CD14-positive monocyte (primary cell): Measurements from ENCODE around the gene SAMD3. TPM values are rescaled to one million over a fixed set of nuclear protein-coding genes. Genes with fewer than 3 reads are reported as not detected.

ENCODE experiments used
- DNase-seq, 3 donors: peaks; one replicate each; pipeline ENCODE4 v3.0.0-alpha.2; 2011 to 2022
- H2AFZ ChIP-seq: 2 replicates; pipeline ENCODE4 v1.6.0; 2012; ENCODE audit warnings: mild to moderate bottlenecking, low read depth, low read length, inconsistent platforms; ENCODE audit not compliant: insufficient read depth, poor library complexity, severe bottlenecking
- H3K27ac ChIP-seq, 2 donors: 1 replicate in 1 of 2; 2 replicates in 1 of 2; pipeline ENCODE4 v1.5.1; 2012 to 2013; ENCODE audit warnings: low read length in 2 of 2, control low read depth in 1 of 2, inconsistent platforms in 1 of 2, low read depth in 1 of 2, mild to moderate bottlenecking in 1 of 2
- H3K27me3 ChIP-seq, 2 donors: one replicate each; pipeline versions ENCODE4 v1.6.0 to v1.6.1; 2011 to 2013; ENCODE audit warnings: low read length in 2 of 2; ENCODE audit not compliant: control insufficient read depth in 2 of 2, insufficient read depth in 2 of 2
- H3K36me3 ChIP-seq, 2 donors: replicated peaks in 1 of 2; 1 replicate in 1 of 2; 2 replicates in 1 of 2; pipeline versions ENCODE4 v1.5.1 to v1.6.1; 2012 to 2013; ENCODE audit warnings: low read length in 2 of 2, control low read depth in 1 of 2, inconsistent platforms in 1 of 2, mild to moderate bottlenecking in 1 of 2; ENCODE audit not compliant: insufficient read depth in 2 of 2, control insufficient read depth in 1 of 2
- H3K4me1 ChIP-seq, 2 donors: 1 replicate in 1 of 2; 2 replicates in 1 of 2; pipeline versions ENCODE4 v1.5.1 to v1.6.1; 2012 to 2013; ENCODE audit warnings: low read length in 2 of 2, control low read depth in 1 of 2, inconsistent platforms in 1 of 2, mild to moderate bottlenecking in 1 of 2, moderate library complexity in 1 of 2; ENCODE audit not compliant: insufficient read depth in 2 of 2, control insufficient read depth in 1 of 2
- H3K4me2 ChIP-seq: replicated peaks from 2 replicates; pipeline ENCODE3; 2012; ENCODE audit warnings: low read length, moderate library complexity, mild to moderate bottlenecking; ENCODE audit not compliant: poor library complexity, severe bottlenecking; ENCODE audit errors: extremely low read depth
- H3K4me3 ChIP-seq, 3 experiments: fragments of 200-600 bp in 1 of 3; sonication (generic) in 1 of 3; replicated peaks in 1 of 3; 1 replicate in 2 of 3; 2 replicates in 1 of 3; pipeline ENCODE4 v1.5.1; 2011 to 2013; ENCODE audit warnings: low read length in 3 of 3, mild to moderate bottlenecking in 3 of 3, control low read depth in 2 of 3, low read depth in 2 of 3, inconsistent platforms in 1 of 3, moderate library complexity in 1 of 3
- H3K79me2 ChIP-seq: 2 replicates; pipeline ENCODE4 v1.6.0; 2012; ENCODE audit warnings: mild to moderate bottlenecking, control low read depth, inconsistent platforms, low read length, moderate library complexity; ENCODE audit not compliant: insufficient read depth
- H3K9ac ChIP-seq: 2 replicates; pipeline ENCODE4 v1.6.0; 2017; ENCODE audit warnings: low read length, mild to moderate bottlenecking; ENCODE audit not compliant: insufficient read depth, poor library complexity, severe bottlenecking
- H3K9me3 ChIP-seq, 2 donors: replicated peaks in 1 of 2; 1 replicate in 1 of 2; 2 replicates in 1 of 2; pipeline versions ENCODE4 v1.5.1 to v1.6.1; 2012 to 2013; ENCODE audit warnings: low read length in 2 of 2, control low read depth in 1 of 2; ENCODE audit not compliant: control insufficient read depth in 1 of 2, insufficient read depth in 1 of 2
- H4K20me1 ChIP-seq: 2 replicates; pipeline ENCODE4 v1.6.0; 2012; ENCODE audit warnings: mild to moderate bottlenecking, low read length, control low read depth, moderate library complexity; ENCODE audit not compliant: insufficient read depth
- H3K27ac Mint-ChIP-seq, 7 donors: one replicate each; pipeline ENCODE4 v1.8.0; 2020; ENCODE audit warnings: mild to moderate bottlenecking in 7 of 7, mixed read lengths in 7 of 7, moderate library complexity in 6 of 7, inconsistent platforms in 2 of 7
- H3K27me3 Mint-ChIP-seq, 3 donors: one replicate each; pipeline ENCODE4 v1.8.0; 2021 to 2022; ENCODE audit warnings: low read depth in 3 of 3, mild to moderate bottlenecking in 3 of 3, mixed read lengths in 3 of 3, moderate library complexity in 3 of 3, inconsistent platforms in 1 of 3
- H3K36me3 Mint-ChIP-seq, 2 donors: one replicate each; pipeline ENCODE4 v1.8.0; 2020; ENCODE audit warnings: mixed read lengths in 2 of 2, inconsistent platforms in 1 of 2, mild to moderate bottlenecking in 1 of 2
- H3K4me1 Mint-ChIP-seq: one replicate; pipeline ENCODE4 v1.8.0; 2020; ENCODE audit warnings: mild to moderate bottlenecking, mixed read lengths
- H3K4me3 Mint-ChIP-seq, 2 donors: one replicate each; pipeline ENCODE4 v1.8.0; 2020; ENCODE audit warnings: mild to moderate bottlenecking in 2 of 2, mixed read lengths in 2 of 2, moderate library complexity in 1 of 2
- H3K9me3 Mint-ChIP-seq, 7 donors: one replicate each; pipeline ENCODE4 v1.8.0; 2020 to 2022; ENCODE audit warnings: mixed read lengths in 7 of 7, mild to moderate bottlenecking in 6 of 7, moderate library complexity in 6 of 7, inconsistent platforms in 2 of 7
- WGBS: methylation state at CpG from one replicate; pipeline ENCODE4 v1.1.5; 2013; ENCODE audit warnings: missing lambda C conversion rate; ENCODE audit not compliant: insufficient coverage; 5-methylcytosine and 5-hydroxymethylcytosine counted together
- intact Hi-C, 2 donors: fragments of 100-400 bp; cut with micrococcal nuclease; formaldehyde crosslinking; loops; one replicate each; pipeline versions ENCODE4 v1.15.0 to v1.15.1; 2023
- polyA plus RNA-seq, 3 donors: library from polyadenylated mRNA; depleted of rRNA in 1 of 3; unstranded in 2 of 3; stranded (reverse) in 1 of 3; fragments of 300-500 nt in 2 of 3; fragments of >200 nt in 1 of 3; fragmentation: Illumina TruSeq in 2 of 3; gene quantifications; 1 replicate in 2 of 3; 2 replicates in 1 of 3; pipeline ENCODE4 v1.2.3, GENCODE V29; 2012 to 2021
- TF ChIP-seq, protein P1 (sequence below): fragments of 200-600 bp; IDR thresholded peaks from one replicate; pipeline ENCODE4 v1.8.0; 2022; ENCODE audit warnings: antibody characterized with exemption, mild to moderate bottlenecking

SAMD3 gene
- polyA plus RNA-seq, 3 donors, result 0.33 to 0.49 TPM; not detected in 1

DNA sequence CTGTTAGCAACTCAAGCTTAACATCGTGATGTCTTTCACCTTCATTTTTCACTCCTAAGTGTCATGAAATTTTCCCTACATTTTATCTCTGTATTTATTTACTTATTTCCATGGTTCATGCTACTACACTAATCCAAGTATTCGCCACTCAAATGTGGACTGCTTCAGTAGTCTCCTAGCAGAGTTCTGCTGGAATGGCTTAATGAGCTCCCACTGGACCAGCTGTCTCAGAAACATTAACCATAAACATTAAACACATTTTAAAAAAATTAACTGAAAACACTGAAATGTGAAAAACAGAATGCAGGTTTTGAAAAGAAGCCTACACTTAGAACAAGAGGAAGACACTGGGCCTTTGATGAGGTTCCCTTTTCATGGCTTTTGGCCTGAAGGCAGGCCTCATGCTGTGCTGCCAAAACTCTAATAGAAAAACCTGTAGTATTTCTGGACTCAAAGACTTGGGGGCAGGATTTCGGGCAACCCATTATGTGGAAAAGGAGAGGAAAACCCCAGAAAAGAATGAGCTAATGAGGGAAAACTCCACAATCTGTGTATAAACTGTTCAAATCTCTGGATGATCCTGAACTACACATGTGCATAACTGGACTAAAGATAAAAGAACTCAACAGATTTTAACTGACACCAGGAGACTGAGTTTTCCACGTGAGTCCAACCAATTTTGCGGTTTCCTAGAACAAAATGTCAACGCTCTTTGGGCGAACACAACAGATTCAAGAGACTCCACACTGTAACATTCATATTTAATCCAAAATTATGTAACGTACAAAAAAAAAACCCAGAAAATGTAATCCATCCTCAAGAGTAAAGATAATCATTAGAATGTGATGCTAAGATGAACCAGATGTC lies 33.0 kb downstream of the SAMD3 start:
- no peaks in the 10 kb centered on the region for H3K79me2 ChIP-seq
- H3K4me2 ChIP-seq, result no peak overlapping the region
- intact Hi-C loops, result no loop called here
- no peak overlapping the region for H3K4me3 ChIP-seq
- H3K27ac ChIP-seq, result no peak overlapping the region
- H3K9ac ChIP-seq, result no peak overlapping the region
- Mint-ChIP-seq H3K27ac (no peak overlapping the region), H3K4me1 (peaks cover 25% of the 10 kb centered on the region), H3K36me3 (peaks cover 3 to 6% of the 10 kb centered on the region in 2 donors), H3K27me3 (no peaks in the 10 kb centered on the region), H3K9me3 (peaks cover 2 to 14% (median 7%) of the 10 kb centered on the region in 7 donors), H3K4me3 (no peak overlapping the region)
- TF ChIP-seq, protein P1, sequence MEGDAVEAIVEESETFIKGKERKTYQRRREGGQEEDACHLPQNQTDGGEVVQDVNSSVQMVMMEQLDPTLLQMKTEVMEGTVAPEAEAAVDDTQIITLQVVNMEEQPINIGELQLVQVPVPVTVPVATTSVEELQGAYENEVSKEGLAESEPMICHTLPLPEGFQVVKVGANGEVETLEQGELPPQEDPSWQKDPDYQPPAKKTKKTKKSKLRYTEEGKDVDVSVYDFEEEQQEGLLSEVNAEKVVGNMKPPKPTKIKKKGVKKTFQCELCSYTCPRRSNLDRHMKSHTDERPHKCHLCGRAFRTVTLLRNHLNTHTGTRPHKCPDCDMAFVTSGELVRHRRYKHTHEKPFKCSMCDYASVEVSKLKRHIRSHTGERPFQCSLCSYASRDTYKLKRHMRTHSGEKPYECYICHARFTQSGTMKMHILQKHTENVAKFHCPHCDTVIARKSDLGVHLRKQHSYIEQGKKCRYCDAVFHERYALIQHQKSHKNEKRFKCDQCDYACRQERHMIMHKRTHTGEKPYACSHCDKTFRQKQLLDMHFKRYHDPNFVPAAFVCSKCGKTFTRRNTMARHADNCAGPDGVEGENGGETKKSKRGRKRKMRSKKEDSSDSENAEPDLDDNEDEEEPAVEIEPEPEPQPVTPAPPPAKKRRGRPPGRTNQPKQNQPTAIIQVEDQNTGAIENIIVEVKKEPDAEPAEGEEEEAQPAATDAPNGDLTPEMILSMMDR, result no peak
- no peaks in the 10 kb centered on the region for H4K20me1 ChIP-seq
- 89% methylated on average over 4 of the region's 8 CpGs for WGBS
- no peak overlapping the region for H2AFZ ChIP-seq
- no peaks in the 10 kb centered on the region for H3K9me3 ChIP-seq
- DNase-seq, result no peak
- H3K4me1 ChIP-seq, result peaks cover 16 to 19% of the 10 kb centered on the region in 2 donors
- no peaks in the 10 kb centered on the region for H3K36me3 ChIP-seq
- no peaks in the 10 kb centered on the region for H3K27me3 ChIP-seq

DNA sequence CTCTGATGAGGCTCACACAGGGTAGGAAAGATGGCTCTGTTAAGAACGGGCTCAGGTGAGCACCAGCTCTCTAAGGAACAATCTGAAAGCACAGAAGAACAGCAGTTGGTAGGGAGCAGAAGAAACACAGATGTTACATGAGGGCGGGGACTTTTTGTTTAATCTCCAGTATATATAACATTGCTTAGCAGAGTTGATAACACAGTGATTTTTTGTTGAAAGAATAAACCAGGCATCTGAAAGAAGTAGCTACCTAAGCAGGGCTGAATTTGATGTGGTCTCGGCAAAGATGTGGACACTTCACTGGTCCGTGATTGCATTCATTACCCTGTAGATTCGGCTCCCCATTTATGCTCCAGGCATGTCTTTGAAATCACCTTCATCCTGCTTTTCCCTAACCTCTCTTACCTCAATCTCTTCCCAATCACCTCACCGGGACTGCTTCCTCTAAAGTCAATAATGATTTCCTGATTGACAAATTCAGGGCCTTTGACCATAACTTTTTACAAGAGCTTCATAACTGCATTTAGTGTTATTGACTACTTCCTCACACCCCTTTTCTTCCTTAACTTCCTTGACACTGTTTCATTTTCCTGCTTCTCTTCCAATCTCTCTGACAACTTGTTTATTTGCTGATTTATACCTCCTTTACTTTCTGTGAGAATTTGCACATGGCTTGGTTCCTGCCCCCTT lies 34.4 kb downstream of the SAMD3 start:
- H3K9me3 ChIP-seq, result no peaks in the 10 kb centered on the region
- no peaks in the 10 kb centered on the region for H4K20me1 ChIP-seq
- H3K79me2 ChIP-seq, result no peaks in the 10 kb centered on the region
- no peak overlapping the region for H3K4me3 ChIP-seq
- TF ChIP-seq, protein P1, result no peak
- Mint-ChIP-seq H3K4me3 (no peak overlapping the region), H3K9me3 (peaks cover 2 to 10% (median 7%) of the 10 kb centered on the region in 7 donors), H3K36me3 (peaks cover 3 to 6% of the 10 kb centered on the region in 2 donors), H3K27me3 (no peaks in the 10 kb centered on the region), H3K27ac (no peak overlapping the region), H3K4me1 (peaks cover 31% of the 10 kb centered on the region)
- no peaks in the 10 kb centered on the region for H3K27me3 ChIP-seq
- 81% methylated on average over 4 of the region's 6 CpGs for WGBS
- H3K9ac ChIP-seq, result no peak overlapping the region
- intact Hi-C loops, result no loop called here
- no peak overlapping the region for H3K27ac ChIP-seq
- peaks cover 16 to 19% of the 10 kb centered on the region in 2 donors for H3K4me1 ChIP-seq
- H2AFZ ChIP-seq, result no peak overlapping the region
- H3K36me3 ChIP-seq, result no peaks in the 10 kb centered on the region
- DNase-seq, result no peak
- H3K4me2 ChIP-seq, result no peak overlapping the region
